ENCODE results near the gene CDH8.
"Not testable (repeated sequence)": the region's sequence is repeated elsewhere in the genome, so short reads cannot be mapped to it uniquely, and the experiment has no call there.

CDH8 gene

DNA sequence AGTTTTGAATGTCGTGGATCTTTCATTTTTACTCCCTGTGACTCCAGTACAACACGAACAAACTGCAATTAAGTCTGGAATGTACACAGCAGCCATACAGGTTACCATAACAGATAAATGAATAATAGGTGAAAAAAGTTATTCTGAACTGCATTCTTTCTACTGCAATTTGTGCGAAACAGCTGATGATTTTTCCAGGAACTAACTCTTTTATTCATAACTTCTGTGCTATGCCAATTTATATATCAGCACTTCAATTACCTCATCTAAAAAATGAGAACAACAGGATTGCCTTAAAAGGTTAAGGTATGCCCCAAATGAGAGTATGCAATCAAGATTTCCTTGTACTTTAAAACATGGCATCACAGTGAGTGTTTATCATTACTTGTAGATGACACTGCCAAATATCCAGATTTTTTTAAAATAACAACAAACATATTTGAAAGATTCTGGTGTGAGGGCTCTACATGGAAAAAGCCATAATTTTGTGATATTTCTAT is 238.9 kb downstream of the CDH8 start:
- no peak for DNase-seq (ENCODE audit: low read depth in 2 of 3, low spot score in 1 of 3)

DNA sequence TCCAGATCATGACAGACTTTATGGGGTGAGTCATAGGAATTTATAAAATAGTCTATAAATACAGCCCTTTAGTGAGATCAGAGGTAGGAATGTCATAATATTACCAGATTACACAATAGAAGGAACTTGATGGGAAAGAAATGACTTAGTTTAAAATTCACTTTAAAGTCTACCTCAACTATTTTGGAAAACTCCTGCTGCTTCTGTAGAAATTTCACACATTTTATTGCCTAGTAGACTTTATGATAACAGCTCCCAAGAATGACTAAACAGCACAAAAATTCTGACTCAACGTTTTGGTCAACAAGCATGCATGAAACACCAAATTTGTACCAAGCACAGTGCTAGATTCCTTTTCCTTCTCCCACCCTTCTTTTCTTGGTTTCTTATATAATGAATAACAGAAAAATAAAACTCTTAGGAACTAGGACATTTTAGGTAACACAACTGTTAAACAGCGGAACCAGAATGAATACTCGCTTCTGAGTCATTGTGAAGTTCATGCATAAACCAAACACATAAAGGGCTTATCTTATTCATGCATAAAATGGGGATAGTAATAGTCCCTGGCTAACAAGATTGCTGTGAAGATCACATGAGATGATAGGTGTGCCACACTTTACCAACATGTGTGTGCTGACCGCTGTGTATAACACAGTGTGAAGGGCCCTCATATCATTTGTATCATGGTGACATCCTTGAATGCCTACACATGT is 243.9 kb downstream of the CDH8 start:
- DNase-seq (ENCODE audit: low read depth in 2 of 3, low spot score in 1 of 3) = no peak

DNA sequence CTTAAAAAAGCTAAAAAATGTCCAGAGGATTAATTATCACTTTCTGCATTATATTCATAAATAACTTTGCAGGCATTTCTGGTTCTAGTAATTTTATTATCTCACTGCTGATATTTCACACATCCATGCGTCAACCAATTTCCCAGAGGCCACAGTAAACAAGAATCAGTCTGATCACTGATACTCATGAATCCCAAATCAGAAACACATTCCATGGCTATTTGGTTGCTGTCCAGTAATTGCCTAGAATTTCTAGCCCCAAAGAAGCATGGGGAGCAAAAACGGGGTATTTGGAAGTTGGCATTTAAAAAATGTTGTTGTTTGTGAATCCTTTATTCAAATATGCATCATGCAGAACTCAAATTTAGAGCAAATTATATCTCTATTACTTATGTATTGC is 244.8 kb downstream of the CDH8 start:
- DNase-seq (ENCODE audit: low read depth in 2 of 3, low spot score in 1 of 3) = no peak

DNA sequence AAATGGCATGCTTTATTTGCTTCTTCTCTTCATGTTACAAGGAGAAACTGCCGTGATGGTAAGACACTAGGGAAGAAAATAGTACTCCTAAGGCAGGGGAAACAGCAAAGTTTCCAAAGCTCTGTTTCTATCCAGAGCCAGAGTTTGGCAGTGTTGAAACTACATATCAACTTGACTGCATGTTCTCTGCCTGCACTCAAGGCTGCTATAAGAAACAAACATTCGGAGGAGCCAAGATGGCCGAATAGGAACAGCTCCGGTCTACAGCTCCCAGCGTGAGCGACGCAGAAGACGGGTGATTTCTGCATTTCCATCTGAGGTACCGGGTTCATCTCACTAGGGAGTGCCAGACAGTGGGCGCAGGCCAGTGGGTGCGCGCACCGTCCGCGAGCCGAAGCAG is 254.4 kb downstream of the CDH8 start:
- not testable (repeated sequence) for DNase-seq (ENCODE audit: low read depth in 2 of 3, low spot score in 1 of 3)

DNA sequence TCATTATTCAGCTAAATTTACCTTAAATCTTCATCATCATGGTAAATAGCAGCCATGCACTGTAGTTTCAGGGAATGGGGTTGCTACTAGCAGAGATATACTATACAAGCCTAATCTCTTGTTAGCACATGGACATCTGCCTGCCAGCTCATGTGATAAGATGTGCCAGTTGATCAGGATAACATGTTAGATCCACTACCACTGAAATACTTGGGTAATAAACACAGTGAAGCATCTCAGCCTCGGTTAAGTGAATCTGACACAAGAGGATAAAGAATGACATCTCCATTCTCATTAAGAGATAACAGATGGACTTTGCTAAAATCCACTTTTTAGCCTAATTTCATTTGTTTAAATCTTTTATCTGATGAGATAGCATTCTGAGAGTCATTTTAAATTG is 256.1 kb downstream of the CDH8 start:
- no peak for DNase-seq (ENCODE audit: low read depth in 2 of 3, low spot score in 1 of 3)

DNA sequence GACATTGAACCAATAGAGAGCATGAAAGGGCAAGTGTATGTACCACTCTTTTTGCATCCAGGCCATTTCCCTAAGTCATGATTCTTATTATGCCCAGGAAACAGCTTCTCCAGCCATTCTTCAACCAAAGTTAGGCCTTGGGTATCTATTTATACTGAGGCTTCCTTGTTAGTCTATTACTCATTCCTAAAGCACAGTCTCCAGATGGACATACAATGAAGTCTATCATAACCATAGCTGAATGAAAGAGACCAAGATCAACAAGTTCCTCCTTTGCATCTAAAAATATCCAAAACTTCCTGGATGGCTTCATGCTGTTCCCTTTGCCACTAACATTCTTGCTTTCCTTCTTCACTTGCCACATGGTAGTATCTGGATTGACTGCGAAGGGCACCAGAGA is 265.9 kb downstream of the CDH8 start:
- DNase-seq (ENCODE audit: low read depth in 2 of 3, low spot score in 1 of 3) = no peak

DNA sequence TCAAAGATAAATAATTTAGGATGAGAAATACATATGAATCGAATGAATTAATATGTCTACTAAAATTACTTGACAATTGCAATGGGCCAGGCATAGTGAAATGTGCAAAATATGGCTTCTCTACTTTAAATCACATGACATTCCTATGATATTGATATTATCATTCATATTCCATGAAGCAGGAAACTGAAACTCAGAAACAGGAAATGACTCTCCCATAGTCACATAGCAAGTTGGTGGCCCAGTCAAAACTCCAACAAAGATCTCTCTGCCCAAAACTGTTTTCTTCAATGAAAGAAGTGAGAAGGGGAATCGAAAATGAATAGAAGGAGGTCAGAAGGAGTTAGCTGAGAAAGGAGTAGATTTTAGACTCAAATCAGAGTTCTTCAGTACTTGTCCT is 272.2 kb downstream of the CDH8 start:
- DNase-seq (ENCODE audit: low read depth in 2 of 3, low spot score in 1 of 3) = no peak

DNA sequence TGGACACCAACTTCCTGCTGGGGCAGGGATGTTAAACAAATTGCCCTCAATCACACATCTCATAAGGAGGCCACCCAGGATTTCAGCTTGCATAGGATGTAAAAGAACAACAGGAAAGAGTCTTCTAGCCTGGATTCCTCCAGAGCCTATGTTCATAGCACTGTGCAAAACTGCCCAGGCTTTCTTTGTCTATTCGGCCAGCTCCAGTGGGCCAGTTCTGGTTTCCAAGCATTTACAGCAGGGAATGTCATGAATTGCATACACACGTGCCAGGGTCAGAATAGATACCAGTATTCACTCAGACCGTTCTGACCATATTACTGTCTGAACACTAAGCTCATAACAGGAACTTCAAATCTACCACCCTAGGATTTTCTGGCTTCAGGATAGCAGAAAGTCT is 273.2 kb downstream of the CDH8 start:
- DNase-seq (ENCODE audit: low read depth in 2 of 3, low spot score in 1 of 3) = no peak

DNA sequence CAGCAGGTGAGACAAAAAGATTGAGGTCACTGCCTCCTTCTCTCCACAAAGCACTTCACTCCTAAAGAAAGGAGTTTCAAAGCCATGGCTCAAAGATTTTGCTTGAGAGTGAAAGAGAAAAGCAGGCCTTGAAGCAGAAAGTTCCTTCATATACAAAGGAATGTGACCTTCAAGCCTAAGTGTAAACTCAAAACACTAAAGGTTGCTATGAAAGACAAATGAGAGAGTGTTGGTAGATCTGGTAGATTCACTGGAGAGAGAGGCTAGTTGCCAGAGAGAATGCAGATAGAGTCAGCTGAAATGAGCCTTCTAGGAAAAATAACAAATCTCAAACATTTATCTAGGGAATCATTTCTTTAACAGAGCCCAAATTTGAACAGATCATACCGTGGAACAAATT is 305.2 kb downstream of the CDH8 start:
- no peak for DNase-seq (ENCODE audit: low read depth in 2 of 3, low spot score in 1 of 3)

DNA sequence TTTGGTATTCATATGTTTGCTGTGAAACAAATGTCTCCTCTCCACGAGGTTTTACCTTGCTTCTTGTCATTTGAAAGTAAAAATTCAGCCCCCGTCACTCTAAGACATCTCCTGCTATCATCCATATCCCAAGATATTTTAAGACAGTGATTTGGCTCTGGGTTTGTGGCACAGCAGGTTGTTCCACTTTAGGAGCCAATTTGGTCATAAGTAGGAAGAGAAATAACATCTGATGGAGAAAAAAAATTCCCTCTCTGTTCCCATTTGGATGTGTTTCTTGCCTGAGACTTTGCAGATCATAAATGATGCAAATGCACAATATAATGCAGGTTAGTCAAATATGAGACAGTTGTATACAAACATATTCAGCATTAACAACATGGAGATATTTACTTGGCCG is 309.5 kb downstream of the CDH8 start:
- no peak for DNase-seq (ENCODE audit: low read depth in 2 of 3, low spot score in 1 of 3)

DNA sequence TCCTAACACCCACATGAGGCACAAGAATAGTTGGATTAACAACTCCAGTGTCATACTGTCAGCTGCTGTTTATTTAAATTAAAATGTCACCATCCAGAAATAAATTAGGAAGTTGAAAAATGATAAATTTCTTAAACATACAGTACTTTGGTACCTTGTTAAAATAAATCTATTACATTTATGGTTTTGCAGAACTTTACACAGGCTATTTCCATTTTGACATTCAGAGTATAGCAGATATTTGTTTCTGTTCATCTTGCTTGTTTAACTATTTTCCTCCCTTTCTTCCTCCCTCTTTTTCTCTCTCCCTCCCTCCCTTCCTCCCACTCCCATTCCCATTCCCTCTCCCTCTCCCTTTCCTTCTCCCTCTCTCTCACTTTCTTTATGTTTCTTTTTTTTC is 310.1 kb downstream of the CDH8 start:
- DNase-seq (ENCODE audit: low read depth in 2 of 3, low spot score in 1 of 3) = no peak

DNA sequence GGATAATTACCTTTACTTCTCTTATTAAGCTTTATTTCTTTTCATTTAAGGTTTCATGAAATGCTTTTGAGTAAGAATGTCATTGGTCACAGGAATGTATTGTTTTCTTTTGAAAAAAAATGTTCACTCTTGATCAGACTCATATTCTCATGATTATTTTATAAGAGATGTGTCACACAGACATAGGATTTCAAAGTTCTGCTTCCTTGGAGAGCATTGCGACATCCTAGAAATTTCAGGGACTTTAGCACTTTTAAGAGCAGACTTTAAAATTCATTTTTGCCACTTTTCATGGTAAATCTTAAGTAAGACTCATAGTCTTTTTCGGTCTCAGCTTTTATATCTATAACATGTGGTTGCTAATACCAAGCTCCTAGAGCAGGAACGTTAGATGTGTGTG is 314.7 kb downstream of the CDH8 start:
- no peak for DNase-seq (ENCODE audit: low read depth in 2 of 3, low spot score in 1 of 3)

DNA sequence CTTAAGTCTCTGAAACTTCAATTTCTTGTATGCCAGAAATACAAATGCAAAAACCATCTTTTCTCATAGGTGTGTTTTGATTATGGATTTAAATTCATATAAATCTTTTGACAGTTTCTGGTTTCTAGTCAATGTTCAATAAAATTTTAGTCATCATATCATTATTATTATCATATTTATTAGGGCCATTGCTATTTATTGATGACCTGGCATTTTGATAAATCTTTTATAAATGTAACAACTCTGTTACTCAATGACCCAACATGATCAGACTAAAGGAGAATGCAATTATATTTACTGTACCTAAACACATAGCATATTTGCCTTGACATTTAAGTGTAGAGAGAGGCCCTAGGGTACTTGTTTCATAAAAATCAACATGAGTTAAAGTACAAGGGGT is 320.8 kb downstream of the CDH8 start:
- DNase-seq (ENCODE audit: low read depth in 2 of 3, low spot score in 1 of 3) = no peak

DNA sequence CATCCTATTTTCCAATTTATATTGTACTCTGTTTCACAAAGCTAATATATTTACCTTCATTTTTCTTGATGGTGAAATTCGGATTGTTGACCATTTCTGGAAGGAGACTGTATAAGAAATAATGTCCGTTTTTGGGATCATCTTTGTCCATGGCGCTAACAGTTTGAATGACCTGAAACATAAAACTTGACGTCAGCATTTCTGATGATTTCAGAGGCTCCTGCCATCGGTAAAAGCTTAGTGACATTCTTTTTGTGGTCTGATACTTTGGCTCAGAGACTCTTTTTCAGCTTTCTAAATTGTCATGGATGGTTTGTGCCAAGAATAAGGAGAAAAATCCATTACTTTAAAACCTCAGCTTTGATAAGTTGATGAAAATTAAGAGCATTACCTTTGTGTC is 322.5 kb downstream of the CDH8 start:
- DNase-seq (ENCODE audit: low read depth in 2 of 3, low spot score in 1 of 3) = no peak

DNA sequence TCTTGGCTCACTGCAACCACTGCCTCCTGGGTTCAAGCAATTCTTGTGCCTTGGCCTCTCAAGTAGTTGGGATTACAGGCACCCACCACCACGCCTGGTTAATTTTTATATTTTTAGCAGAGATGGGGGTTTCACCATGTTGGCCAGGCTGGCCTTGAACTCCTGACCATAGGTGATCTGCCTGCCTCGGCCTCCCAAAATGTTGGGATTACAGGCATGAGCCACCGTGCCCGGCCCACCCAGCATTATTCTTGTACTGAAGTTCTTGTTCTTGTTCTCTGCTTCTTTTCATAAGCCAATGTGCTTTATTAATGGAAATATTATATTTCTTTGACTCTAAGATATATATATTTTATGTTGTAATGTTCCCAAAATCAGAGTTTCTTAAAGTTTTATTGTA is 336.6 kb downstream of the CDH8 start:
- DNase-seq (ENCODE audit: low read depth in 2 of 3, low spot score in 1 of 3) = not testable (repeated sequence)

DNA sequence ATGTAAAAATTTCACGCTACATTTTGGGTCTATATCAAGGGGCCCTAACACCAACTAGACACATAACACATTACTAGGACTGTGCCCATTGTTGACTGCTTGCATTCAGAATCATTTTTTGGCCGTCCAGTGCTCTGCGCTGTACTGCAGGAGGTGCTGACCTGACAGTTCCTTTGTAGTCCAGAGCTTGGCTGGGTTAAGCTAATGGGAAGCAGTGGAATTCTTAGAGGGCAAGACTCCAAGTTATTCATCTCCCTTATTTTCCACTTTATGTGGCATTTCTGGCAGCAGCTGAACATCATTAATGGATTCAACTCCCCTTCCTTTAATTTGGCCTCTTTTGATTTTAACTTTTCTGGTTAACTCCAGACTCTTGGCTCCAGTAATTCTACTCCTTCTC is 351.7 kb downstream of the CDH8 start:
- no peak for DNase-seq (ENCODE audit: low read depth in 2 of 3, low spot score in 1 of 3)

DNA sequence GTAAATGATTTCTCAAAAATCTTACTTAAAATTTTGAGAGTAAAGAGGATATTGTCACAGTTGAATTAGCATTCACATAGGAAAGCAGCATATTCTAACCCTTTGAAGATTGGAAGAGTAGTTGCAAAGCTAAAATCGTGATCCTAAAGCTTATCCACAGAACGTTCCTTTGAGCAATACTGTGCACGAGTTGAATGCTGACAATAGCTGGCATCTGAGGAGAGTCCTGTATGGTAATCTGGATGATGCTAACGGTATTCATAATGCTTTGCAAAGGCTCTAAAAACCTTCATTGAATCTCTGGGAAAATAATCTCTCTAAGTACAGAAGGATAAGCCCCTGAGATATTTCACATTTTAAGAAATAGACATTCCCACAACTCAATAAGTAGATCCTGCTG is 354.6 kb downstream of the CDH8 start:
- no peak for DNase-seq (ENCODE audit: low read depth in 2 of 3, low spot score in 1 of 3)

DNA sequence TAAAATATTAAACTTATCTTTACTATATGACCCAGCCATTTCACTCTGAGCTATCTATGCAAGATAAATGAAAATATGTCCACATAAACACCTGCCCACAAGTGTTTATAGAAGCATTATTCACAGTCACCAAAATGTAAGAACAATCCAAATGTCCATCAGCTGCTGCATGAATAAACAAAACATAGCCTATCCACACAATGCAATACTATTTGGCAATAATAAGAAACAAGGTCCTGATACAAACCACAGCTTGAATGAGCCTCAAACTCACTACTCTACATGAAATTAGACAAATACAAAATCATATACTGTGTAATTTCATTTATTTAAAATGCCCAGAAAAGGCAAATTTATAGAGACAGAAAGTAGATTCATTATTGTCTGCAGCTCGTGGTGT is 355.1 kb downstream of the CDH8 start:
- no peak for DNase-seq (ENCODE audit: low read depth in 2 of 3, low spot score in 1 of 3)

DNA sequence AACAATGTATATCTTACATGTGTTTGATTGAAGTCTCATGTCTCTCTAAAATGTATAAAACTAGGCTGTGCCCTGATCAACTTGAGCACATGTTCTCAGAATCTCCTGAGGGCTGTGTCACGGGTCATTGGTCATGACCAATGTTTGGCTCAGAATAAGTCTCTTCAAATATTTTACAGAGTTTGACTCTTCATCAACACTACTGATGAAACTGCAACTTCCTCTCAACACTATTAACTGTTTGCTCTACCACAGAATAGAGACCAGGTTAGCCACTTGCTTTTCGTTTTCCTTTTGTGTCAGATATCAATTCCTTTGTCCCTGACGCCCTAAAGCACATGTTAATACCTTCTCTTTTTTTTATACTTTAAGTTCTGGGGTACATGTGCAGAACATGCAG is 358.1 kb downstream of the CDH8 start:
- no peak for DNase-seq (ENCODE audit: low read depth in 2 of 3, low spot score in 1 of 3)

DNA sequence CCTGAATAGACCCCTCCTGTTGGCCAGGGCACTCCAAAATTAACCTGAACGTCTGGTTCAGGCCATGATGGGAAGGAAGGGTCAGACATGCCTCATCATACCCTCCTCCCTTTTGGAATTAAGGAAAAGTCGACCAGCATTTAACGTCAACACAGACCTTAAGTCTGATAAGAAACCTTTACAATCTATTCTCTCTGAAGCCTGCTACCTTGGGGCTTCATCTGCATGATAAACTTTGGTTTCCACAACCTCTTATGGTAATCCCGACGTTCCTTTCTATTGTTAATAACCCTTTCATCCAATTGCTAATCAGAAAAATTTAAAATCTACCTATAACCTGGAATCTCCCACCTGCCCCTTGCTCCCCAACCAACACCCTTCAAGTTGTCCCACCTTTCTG is 358.5 kb downstream of the CDH8 start:
- DNase-seq (ENCODE audit: low read depth in 2 of 3, low spot score in 1 of 3) = no peak

DNA sequence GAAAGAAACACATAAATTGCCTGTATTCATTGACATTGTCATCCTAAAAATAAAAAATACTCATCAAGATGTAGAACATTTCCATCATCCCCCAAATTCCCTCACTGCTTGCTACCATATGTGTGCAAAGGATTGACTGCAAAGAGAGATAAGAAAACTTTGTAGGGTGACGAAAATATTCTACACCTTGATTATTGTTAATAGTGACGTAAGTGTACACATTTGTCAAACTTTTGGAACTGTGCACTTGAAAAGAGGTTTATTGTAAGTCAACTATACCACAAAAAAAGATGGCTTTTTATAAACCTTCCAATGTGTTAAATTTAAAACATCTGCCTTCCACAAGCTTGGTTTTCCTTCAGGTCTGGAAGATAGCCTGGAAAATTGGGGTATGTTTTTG is 359.5 kb downstream of the CDH8 start:
- no peak for DNase-seq (ENCODE audit: low read depth in 2 of 3, low spot score in 1 of 3)

DNA sequence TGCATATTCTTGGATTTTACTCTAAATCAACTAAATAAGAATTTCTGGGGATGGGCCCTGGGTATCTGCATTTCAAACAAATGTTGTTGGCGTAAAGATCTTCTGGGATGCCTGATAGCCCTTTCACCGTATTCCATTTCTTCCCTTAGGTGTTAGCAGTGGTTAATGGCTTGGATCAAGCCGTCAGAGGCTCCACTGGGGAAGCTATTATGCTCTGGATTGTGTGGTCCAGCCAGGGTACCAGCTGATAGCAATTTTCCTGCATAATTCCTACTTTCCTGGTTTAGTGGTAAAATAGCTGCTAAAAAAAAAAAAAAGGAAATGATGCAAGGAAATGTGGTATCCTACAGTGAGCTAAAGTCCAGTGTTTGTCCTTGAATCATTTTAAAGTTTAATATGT is 365.1 kb downstream of the CDH8 start:
- no peak for DNase-seq (ENCODE audit: low read depth in 2 of 3, low spot score in 1 of 3)

DNA sequence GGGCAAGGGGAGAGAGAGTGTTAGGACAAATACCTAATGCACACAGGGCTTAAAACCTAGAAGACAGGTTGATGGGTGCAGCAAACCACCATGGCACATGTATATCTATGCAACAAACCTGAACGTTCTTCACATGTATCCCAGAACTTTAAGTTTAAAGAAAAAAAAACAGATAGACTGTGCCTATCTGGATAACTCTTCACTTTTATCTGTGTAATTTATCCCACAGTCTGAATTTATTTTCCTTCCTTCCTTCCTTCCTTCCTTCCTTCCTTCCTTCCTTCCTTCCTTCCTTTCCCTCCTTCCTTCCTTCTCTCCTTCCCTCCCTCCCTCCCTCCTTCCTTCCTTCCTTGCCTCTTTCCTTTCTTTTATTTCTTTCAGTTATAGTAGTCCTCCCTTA is 370.7 kb downstream of the CDH8 start:
- no peak for DNase-seq (ENCODE audit: low read depth in 2 of 3, low spot score in 1 of 3)

DNA sequence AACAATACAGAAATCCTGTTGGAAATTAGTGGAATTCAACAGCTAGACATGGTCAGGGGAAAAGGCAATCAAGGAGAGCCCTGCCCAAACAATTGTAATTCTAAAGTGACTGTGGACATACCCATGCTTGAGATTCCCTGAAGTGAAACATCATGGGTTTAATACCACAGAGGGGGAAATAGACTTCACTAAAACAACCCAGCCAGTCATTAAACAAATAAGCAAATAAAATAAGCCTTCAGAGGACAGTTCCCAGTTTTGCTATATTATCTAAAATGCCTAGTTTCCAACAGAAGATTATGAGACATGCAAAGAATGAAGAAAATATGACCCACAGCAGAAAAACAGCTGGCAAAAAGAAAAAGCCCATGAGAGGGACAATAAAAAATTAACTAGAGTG is 376.3 kb downstream of the CDH8 start:
- no peak for DNase-seq (ENCODE audit: low read depth in 2 of 3, low spot score in 1 of 3)

All from stimulated activated CD4-positive, alpha-beta T cell treated with anti-CD3 and anti-CD28 coated beads, Interleukin-12 subunit alpha, Interleukin-12 subunit beta, amount 100 ng/mL, for 48 hours (primary cell).